RWPE1 (cell line): Measurements from ENCODE around the gene S100A9.
"Not testable (repeated sequence)": the region's sequence is repeated elsewhere in the genome, so short reads cannot be mapped to it uniquely, and the experiment has no call there.

ENCODE experiments used
- CTCF ChIA-PET: fragments of 350-600 bp; sonication (Branson Sonifier 250); formaldehyde crosslinking; extraction: SDS; loops from one replicate; lab custom pipeline; 2021; lab: Yijun Ruan, JAX
- POLR2A ChIA-PET: fragments of 400-600 bp; formaldehyde crosslinking; extraction: SDS; loops from one replicate; lab custom pipeline; 2020; ENCODE audit warnings: antibody characterized with exemption; ENCODE audit not compliant: low non-redundant PET; lab: Yijun Ruan, JAX
- DNase-seq: peaks from one replicate; pipeline ENCODE4 v3.0.0; 2012; ENCODE audit warnings: low spot score
- H3K27ac ChIP-seq: fragments of 450-650 bp; 2 replicates; pipeline ENCODE4 v1.5.1; 2017
- CTCF ChIP-seq: fragments of 450-650 bp; conservative IDR thresholded peaks from 2 replicates; pipeline ENCODE4 v1.5.1; 2017; ENCODE audit warnings: low read depth, mild to moderate bottlenecking

The S100A9 gene

GRCh38 chr1:153357853-153358690 is at the start of gene S100A9:
S100A9 (plus strand) TSS chr1:153357854; CDS start chr1:153358284, 430 bp downstream.
- H3K27ac ChIP-seq: peak within 1 kb of the TSS; percentile 95
- CTCF ChIA-PET: interaction anchor here (0.6 to 7.6 kb wide), 9 partner anchors 17 to 1085 kb away, joined by 3 to 143 read pairs (median 3); partner anchors contain the start of genes RAB13, S100A12 and S100A8
- POLR2A ChIA-PET: interaction anchor here (0.7 kb wide), 1 partner anchor 10 kb away, joined by 3 read pairs; the partner anchor contains the start of gene PGLYRP4
- DNase-seq: no peak
- TF ChIP-seq CTCF: no peak

GRCh38 chr1:153308540-153308939 is 49.1 kb upstream of the S100A9 start:
- POLR2A ChIA-PET: no interaction called here
- CTCF ChIA-PET: no interaction called here

GRCh38 chr1:153309441-153309840 is 48.2 kb upstream of the S100A9 start:
- no peak for DNase-seq
- H3K27ac ChIP-seq: no peak overlapping the region
- POLR2A ChIA-PET: no interaction called here
- TF ChIP-seq CTCF: no peak
- CTCF ChIA-PET: no interaction called here

More at GRCh38 chr1:153308540-153308939, 49.1 kb upstream of the S100A9 start:
- no peak for TF ChIP-seq CTCF
- no peak for DNase-seq
- no peak overlapping the region for H3K27ac ChIP-seq

GRCh38 chr1:153310526-153310925 is 47.1 kb upstream of the S100A9 start:
- TF ChIP-seq CTCF: no peak
- ChIA-PET POLR2A (no interaction called here), CTCF (no interaction called here)
- DNase-seq: no peak
- no peak overlapping the region for H3K27ac ChIP-seq

GRCh38 chr1:153312570-153313186 is 45.0 kb upstream of the S100A9 start, which contains the start of gene PGLYRP3:
PGLYRP3 (minus strand) TSS chr1:153312952; CDS start chr1:153310665, 2,287 bp downstream.
- no peak for TF ChIP-seq CTCF
- CTCF ChIA-PET: interaction anchor here (0.7 to 1.4 kb wide), 5 partner anchors 13 to 776 kb away, joined by 3 to 4 read pairs (median 3); no protein-coding TSS in a partner anchor
- no peak within 1 kb of the TSS for H3K27ac ChIP-seq
- POLR2A ChIA-PET: no interaction called here
- no peak for DNase-seq

- no peak for TF ChIP-seq CTCF
- no peak overlapping the region for H3K27ac ChIP-seq
- ChIA-PET POLR2A (no interaction called here), CTCF (interaction anchor here (0.7 kb wide), 1 partner anchor 302 kb away, joined by 3 read pairs; no protein-coding TSS in a partner anchor)
- no peak for DNase-seq
These were observed 44.4 kb upstream of the S100A9 start for GRCh38 chr1:153313288-153313687.

GRCh38 chr1:153314388-153314787 is 43.3 kb upstream of the S100A9 start:
- CTCF ChIA-PET, POLR2A ChIA-PET, DNase-seq, H3K27ac ChIP-seq: not testable (repeated sequence)

- CTCF ChIA-PET, DNase-seq, H3K27ac ChIP-seq, POLR2A ChIA-PET: not testable (repeated sequence)
These were observed 41.6 kb upstream of the S100A9 start for GRCh38 chr1:153316013-153316412.

- CTCF ChIA-PET, H3K27ac ChIP-seq, DNase-seq, POLR2A ChIA-PET: not testable (repeated sequence)
These were observed 39.5 kb upstream of the S100A9 start for GRCh38 chr1:153318145-153318544.
